K562 (cell line): ENCODE measurements around the gene CKLF. TPM values are rescaled to one million over a fixed set of nuclear protein-coding genes. Genes with fewer than 3 reads are reported as not detected.

Experiments
- ARNT ChIP-seq, 2 experiments: fragments of 450-650 bp; IDR thresholded peaks; 2 replicates each; pipeline ENCODE4 v1.6.1; 2016; ENCODE audit warnings: mild to moderate bottlenecking in 1 of 2
- CLOCK ChIP-seq: fragments of 250-450 bp; sonication (Bioruptor Pico); IDR thresholded peaks from 2 replicates; pipeline ENCODE4 v1.4.0; 2020; ENCODE audit warnings: mild to moderate bottlenecking, moderate library complexity, borderline replicate concordance
- EZH2 ChIP-seq: IDR thresholded peaks from 2 replicates; pipeline ENCODE4 v1.6.1; 2012; ENCODE audit warnings: low read depth, mild to moderate bottlenecking, inconsistent platforms, low read length, borderline replicate concordance
- KHSRP ChIP-seq: fragments of 450-650 bp; IDR thresholded peaks from 2 replicates; pipeline ENCODE4 v1.6.1; 2017
- KLF1 ChIP-seq: fragments of 450-650 bp; IDR thresholded peaks from 2 replicates; pipeline ENCODE4 v1.6.1; 2016; ENCODE audit warnings: missing genetic modification characterization, missing compliant biosample characterization
- MAFK ChIP-seq: IDR thresholded peaks from 2 replicates; pipeline ENCODE4 v1.6.1; 2011; ENCODE audit warnings: low read length, improper control_type of control experiment
- NBN ChIP-seq: fragments of 450-650 bp; IDR thresholded peaks from 2 replicates; pipeline ENCODE4 v1.6.1; 2016; ENCODE audit warnings: low read depth, mild to moderate bottlenecking
- POLR2G ChIP-seq: fragments of 200-400 bp; formaldehyde crosslinking; IDR thresholded peaks from 2 replicates; pipeline ENCODE4 v1.6.1; 2017; ENCODE audit warnings: low read depth, mild to moderate bottlenecking, antibody characterized with exemption, low read length, moderate library complexity
- SLC30A9 ChIP-seq: fragments of 250-450 bp; sonication (Bioruptor Pico); IDR thresholded peaks from 2 replicates; pipeline ENCODE4 v1.8.0; 2022; ENCODE audit warnings: mild to moderate bottlenecking, moderate library complexity
- SNIP1 ChIP-seq: fragments of 450-650 bp; IDR thresholded peaks from 2 replicates; pipeline ENCODE4 v1.7.1; 2017; ENCODE audit warnings: low read depth, mild to moderate bottlenecking
- STAT5A ChIP-seq: IDR thresholded peaks from 2 replicates; pipeline ENCODE4 v1.6.1; 2012; ENCODE audit warnings: low read length, inconsistent platforms, borderline replicate concordance
- TAF1 ChIP-seq: IDR thresholded peaks from 2 replicates; pipeline ENCODE4 v1.6.1; 2011; ENCODE audit warnings: mild to moderate bottlenecking, low read length, moderate library complexity; ENCODE audit not compliant: insufficient read depth, control insufficient read depth, severe bottlenecking; ENCODE audit errors: extremely low read depth
- TEAD2 ChIP-seq: fragments of 450-650 bp; IDR thresholded peaks from 2 replicates; pipeline ENCODE4 v1.6.1; 2016; ENCODE audit warnings: missing genetic modification characterization, control low read depth, missing compliant biosample characterization
- U2AF2 ChIP-seq: fragments of 200-400 bp; formaldehyde crosslinking; optimal IDR thresholded peaks from 2 replicates; pipeline ENCODE3; 2017; ENCODE audit warnings: low read depth, mild to moderate bottlenecking, low read length
- ZNF407 ChIP-seq: fragments of 450-650 bp; IDR thresholded peaks from 2 replicates; pipeline ENCODE4 v1.6.1; 2016; ENCODE audit warnings: low read depth
- ZNF408 ChIP-seq: fragments of 250-450 bp; sonication (Bioruptor Pico); IDR thresholded peaks from 2 replicates; pipeline ENCODE4 v1.4.0; 2020; ENCODE audit warnings: low read depth, mild to moderate bottlenecking, moderate library complexity
- ZNF41 ChIP-seq: fragments of 250-450 bp; sonication (Bioruptor Pico); conservative IDR thresholded peaks from 2 replicates; pipeline ENCODE4 v1.4.0; 2020; ENCODE audit warnings: mild to moderate bottlenecking
- polyA plus RNA-seq, 8 experiments: library from polyadenylated mRNA; depleted of rRNA in 4 of 8; stranded (reverse) in 5 of 8; unstranded in 3 of 8; fragments of >200 nt; fragmentation: Nextera tagmentation in 2 of 8; fragmentation: Illumina TruSeq in 1 of 8; extraction: Ambion mirVana in 2 of 8; extraction: Trizol in 1 of 8; gene quantifications; 2 replicates each; pipeline versions ENCODE4 v1.2.1 to v1.2.3, GENCODE V29; 2011 to 2014; ENCODE audit warnings: inconsistent platforms in 1 of 8, missing spikeins in 1 of 8
- total RNA-seq, 7 experiments: library from RNA; depleted of rRNA in 6 of 7; stranded (reverse); fragments of >200 nt in 6 of 7; fragmentation: Illumina TruSeq in 2 of 7; extraction: Trizol in 2 of 7; gene quantifications; 2 replicates each; pipeline versions ENCODE4 v1.2.1 to v1.2.3, GENCODE V29; 2011 to 2021; ENCODE audit warnings: low replicate concordance in 1 of 7

The CKLF gene
- total and polyA plus RNA-seq, 9 of the 15 experiments (the other 6 are each of a cell fraction or from before 2014, with no cell fraction given): 84.8 to 322 (median 118) TPM

- TF ChIP-seq ZNF407 (no peak), KHSRP (no peak), ZNF408 (CRISPR knock-in tag) (no peak), KLF1 (tag) (no peak), SNIP1 (no peak), POLR2G (no peak), CLOCK (CRISPR knock-in tag) (no peak), U2AF2 (no peak), STAT5A (no peak), SLC30A9 (CRISPR knock-in tag) (no peak), MAFK (no peak), NBN (no peak), EZH2 (no peak), ZNF41 (peak; percentile 76; the same call in 1 of the 2 replicates), TEAD2 (tag) (peak; percentile 21; the same call in 1 of the 2 replicates), ARNT (IDR thresholded peaks at IDR 0.05) (no peak), TAF1 (peak; percentile 5)
These were observed 51.4 kb downstream of the CKLF start (continued) for GRCh38 chr16:66603537-66604375.
